ENCODE measurements around the gene NEURL1B.

NEURL1B gene

DNA sequence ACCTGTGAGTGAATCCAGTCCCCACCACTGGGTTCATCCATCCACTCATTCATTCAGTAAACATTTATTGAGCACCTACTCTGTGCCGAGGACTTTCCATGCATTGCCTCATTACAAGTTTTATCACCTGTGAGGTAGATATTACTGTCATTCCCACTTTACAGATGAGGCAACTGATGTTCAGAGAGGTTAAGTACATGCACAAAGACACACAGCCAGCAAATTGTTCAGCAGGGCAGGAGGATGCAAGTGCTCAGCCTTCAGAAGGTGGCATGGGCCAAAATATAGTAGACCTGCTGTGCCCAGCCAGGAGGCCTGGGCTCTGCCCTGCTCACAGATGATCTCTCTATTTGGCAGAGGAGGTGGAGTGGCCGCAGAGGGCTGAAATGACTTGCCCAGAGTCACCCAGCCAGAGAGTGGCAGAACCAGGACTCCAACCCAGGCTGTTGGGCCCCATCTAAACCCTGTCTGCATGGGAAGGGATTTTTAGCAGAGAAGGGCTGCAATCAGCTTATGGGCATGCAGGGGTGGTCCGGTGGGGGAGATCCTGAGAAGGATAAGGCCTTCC is 7.6 kb upstream of the NEURL1B start:
- TF ChIP-seq, protein P1, sequence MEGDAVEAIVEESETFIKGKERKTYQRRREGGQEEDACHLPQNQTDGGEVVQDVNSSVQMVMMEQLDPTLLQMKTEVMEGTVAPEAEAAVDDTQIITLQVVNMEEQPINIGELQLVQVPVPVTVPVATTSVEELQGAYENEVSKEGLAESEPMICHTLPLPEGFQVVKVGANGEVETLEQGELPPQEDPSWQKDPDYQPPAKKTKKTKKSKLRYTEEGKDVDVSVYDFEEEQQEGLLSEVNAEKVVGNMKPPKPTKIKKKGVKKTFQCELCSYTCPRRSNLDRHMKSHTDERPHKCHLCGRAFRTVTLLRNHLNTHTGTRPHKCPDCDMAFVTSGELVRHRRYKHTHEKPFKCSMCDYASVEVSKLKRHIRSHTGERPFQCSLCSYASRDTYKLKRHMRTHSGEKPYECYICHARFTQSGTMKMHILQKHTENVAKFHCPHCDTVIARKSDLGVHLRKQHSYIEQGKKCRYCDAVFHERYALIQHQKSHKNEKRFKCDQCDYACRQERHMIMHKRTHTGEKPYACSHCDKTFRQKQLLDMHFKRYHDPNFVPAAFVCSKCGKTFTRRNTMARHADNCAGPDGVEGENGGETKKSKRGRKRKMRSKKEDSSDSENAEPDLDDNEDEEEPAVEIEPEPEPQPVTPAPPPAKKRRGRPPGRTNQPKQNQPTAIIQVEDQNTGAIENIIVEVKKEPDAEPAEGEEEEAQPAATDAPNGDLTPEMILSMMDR (IDR thresholded peaks at IDR 0.05), result no peak
- peak; percentile 55 for DNase-seq (ENCODE audit: low spot score)

DNA sequence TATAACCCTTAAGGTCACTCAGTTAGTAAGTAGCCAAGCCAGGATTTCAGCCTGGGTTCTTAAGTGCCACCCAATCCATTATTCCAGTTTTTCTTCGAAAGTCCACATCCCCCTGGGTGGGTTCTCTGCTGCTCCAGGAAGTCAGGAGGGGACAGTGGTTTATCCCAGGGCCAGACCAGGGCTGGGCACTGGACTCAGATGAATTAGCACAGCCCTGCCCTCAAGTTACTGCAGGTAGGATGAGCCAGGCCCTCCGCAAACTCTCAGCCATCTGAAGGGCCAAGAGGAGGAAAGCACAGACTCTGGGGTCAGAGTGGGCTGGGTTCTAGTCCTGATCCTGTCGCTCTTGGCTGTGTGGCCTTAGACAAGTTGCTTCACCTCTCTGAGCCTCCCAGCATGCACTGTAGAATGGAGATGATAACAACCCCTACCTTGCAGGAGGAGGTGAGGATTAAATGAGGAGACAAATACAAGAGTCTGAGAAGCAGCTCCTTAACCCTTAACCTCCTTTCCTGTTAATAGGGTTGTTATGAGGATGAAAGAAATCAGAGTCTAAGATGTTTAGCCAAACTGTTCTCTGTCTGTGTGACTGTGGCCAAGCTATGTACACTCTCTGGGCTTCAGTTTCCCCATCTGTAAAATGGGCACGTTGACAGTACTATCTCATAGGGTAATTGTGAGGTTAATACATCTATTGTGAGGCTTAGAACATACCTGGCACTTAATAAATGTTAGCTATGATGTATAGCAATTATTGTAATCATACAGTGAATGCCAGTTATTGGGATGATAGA is 6.8 kb upstream of the NEURL1B start:
- H3K4me3 ChIP-seq, result no peak overlapping the region
- TF ChIP-seq, protein P1 (IDR thresholded peaks at IDR 0.05), result no peak
- peak; percentile 35 for DNase-seq (ENCODE audit: low spot score)

More for the DNA sequence above, 7.6 kb upstream of the NEURL1B start:
- Histone ChIP-seq H3K4me3 (no peak overlapping the region), H3K27ac (no peak overlapping the region)

DNA sequence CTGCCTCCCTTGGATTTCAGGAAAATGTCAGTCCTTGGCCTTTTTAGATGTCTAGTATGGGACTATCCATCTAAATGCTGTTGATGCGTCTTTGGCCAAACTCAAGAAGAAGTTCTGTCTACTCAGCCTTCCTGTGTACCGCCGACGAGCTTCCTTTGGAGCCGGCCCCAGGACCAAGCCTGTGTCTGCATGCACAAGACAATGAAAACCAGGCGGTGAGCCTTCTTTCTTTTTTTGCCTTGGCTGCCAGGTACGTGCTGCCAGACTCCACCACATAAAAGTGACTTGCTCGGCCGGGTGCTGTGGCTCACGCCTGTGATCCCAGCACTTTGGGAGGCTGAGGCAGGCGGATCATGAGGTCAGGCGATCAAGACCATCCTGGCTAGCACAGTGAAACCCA is 6.0 kb upstream of the NEURL1B start:
- TF ChIP-seq, protein P1 (IDR thresholded peaks at IDR 0.05), result no peak
- no peak overlapping the region for H3K27ac ChIP-seq

More for the DNA sequence above, 6.8 kb upstream of the NEURL1B start:
- no peak overlapping the region for H3K27ac ChIP-seq

GRCh38 chr5:172636279-172637050 is 4.6 kb upstream of the NEURL1B start:
- Histone ChIP-seq H3K27ac (no peak overlapping the region), H3K4me3 (peak overlapping the region; percentile 14)
- DNase-seq (ENCODE audit: low spot score), result peak; percentile 31
- TF ChIP-seq, protein P1 (IDR thresholded peaks at IDR 0.05), result no peak

More for the DNA sequence above, 6.0 kb upstream of the NEURL1B start:
- DNase-seq (ENCODE audit: low spot score), result peak; percentile 47
- no peak overlapping the region for H3K4me3 ChIP-seq

GRCh38 chr5:172637110-172637580 is 3.9 kb upstream of the NEURL1B start:
- Histone ChIP-seq H3K4me3 (peak overlapping the region; percentile 14), H3K27ac (no peak overlapping the region)
- DNase-seq (ENCODE audit: low spot score), result peak; percentile 75
- TF ChIP-seq, protein P1 (IDR thresholded peaks at IDR 0.05), result no peak

DNA sequence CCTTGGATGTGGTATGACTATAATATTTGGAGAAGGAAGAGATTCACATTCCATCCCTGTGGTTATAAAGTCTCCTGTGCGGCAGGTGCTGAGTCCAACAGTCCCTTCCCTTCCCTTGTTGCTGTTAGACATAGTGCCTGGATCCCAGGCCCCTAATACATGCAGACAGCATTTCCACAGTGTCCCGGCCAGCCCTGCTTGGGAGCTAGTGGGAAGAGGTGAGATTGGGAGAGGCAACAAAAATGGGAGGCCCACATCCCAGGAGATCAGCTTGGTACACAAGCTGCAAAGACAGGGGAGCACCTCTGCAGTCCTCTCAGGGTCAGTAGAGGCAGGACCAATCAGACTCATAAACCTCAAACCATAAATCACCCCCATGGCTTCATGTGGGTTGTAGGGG is 3.3 kb upstream of the NEURL1B start:
- DNase-seq (ENCODE audit: low spot score), result peak; percentile 24
- Histone ChIP-seq H3K27ac (no peak overlapping the region), H3K4me3 (no peak overlapping the region)
- TF ChIP-seq, protein P1 (IDR thresholded peaks at IDR 0.05), result no peak

All from coronary artery (tissue), 2 donors.